ELF-1 (cell line): ENCODE results near the gene HJURP.

Experiments used
- DNase-seq: peaks from one replicate; pipeline ENCODE4 v3.0.0-alpha.2; 2016; ENCODE audit warnings: low read depth, low spot score

HJURP gene

GRCh38 chr2:233815861-233816260 lies 38.5 kb downstream of the HJURP start:
- DNase-seq = no peak

GRCh38 chr2:233814056-233814835 lies 40.1 kb downstream of the HJURP start:
- DNase-seq = peak; percentile 8

GRCh38 chr2:233813236-233814055 lies 40.9 kb downstream of the HJURP start:
- DNase-seq = no peak

- DNase-seq = no peak
These were observed 42.6 kb downstream of the HJURP start for GRCh38 chr2:233811732-233812131.

GRCh38 chr2:233811087-233811486 lies 43.2 kb downstream of the HJURP start:
- no peak for DNase-seq

- no peak for DNase-seq
These were observed 44.0 kb downstream of the HJURP start for GRCh38 chr2:233810385-233810784.

- DNase-seq = no peak
These were observed 46.1 kb downstream of the HJURP start for GRCh38 chr2:233807966-233808935.

GRCh38 chr2:233807215-233807865 lies 47.0 kb downstream of the HJURP start:
- no peak for DNase-seq

GRCh38 chr2:233803994-233804393 lies 50.3 kb downstream of the HJURP start:
- DNase-seq = no peak

GRCh38 chr2:233803292-233803911 lies 50.9 kb downstream of the HJURP start:
- DNase-seq = no peak

- DNase-seq = no peak
These were observed 52.1 kb downstream of the HJURP start for GRCh38 chr2:233802132-233802815.

GRCh38 chr2:233801357-233802131 lies 52.8 kb downstream of the HJURP start:
- no peak for DNase-seq

GRCh38 chr2:233800208-233800607 lies 54.1 kb downstream of the HJURP start:
- DNase-seq = no peak

GRCh38 chr2:233799716-233800115 lies 54.6 kb downstream of the HJURP start:
- no peak for DNase-seq

- no peak for DNase-seq
These were observed 55.2 kb downstream of the HJURP start for GRCh38 chr2:233799087-233799665.

- no peak for DNase-seq
These were observed 55.8 kb downstream of the HJURP start for GRCh38 chr2:233798335-233799086.

- no peak for DNase-seq
These were observed 58.1 kb downstream of the HJURP start for GRCh38 chr2:233796254-233796653.

GRCh38 chr2:233795735-233796171 lies 58.6 kb downstream of the HJURP start:
- no peak for DNase-seq
